ENCODE measurements around the gene MAPK7.

MAPK7 gene

GRCh38 chr17:19402171-19402570 is 23.9 kb downstream of the MAPK7 start:
- DNase-seq: no peak

GRCh38 chr17:19403021-19403420 is 24.7 kb downstream of the MAPK7 start:
- DNase-seq: no peak

GRCh38 chr17:19404264-19404663 is 26.0 kb downstream of the MAPK7 start:
- no peak for DNase-seq

GRCh38 chr17:19405114-19405513 is 26.8 kb downstream of the MAPK7 start:
- DNase-seq: no peak

- DNase-seq: no peak
These were observed 29.5 kb downstream of the MAPK7 start for GRCh38 chr17:19407601-19408345.

- no peak for DNase-seq
These were observed 30.0 kb downstream of the MAPK7 start for GRCh38 chr17:19408346-19408710.

GRCh38 chr17:19409066-19409465 is 30.8 kb downstream of the MAPK7 start:
- DNase-seq: no peak

- no peak for DNase-seq
These were observed 31.2 kb downstream of the MAPK7 start for GRCh38 chr17:19409509-19409908.

- DNase-seq: no peak
These were observed 31.8 kb downstream of the MAPK7 start for GRCh38 chr17:19410091-19410490.

GRCh38 chr17:19410875-19411620 is 32.8 kb downstream of the MAPK7 start, which contains the start of gene RNF112:
TSS of gene RNF112 (plus strand) at chr17:19411232. CDS start at chr17:19411409, 177 bp downstream.
- DNase-seq: no peak

- no peak for DNase-seq
These were observed 33.3 kb downstream of the MAPK7 start for GRCh38 chr17:19411631-19412030.

- DNase-seq: no peak
These were observed 34.2 kb downstream of the MAPK7 start for GRCh38 chr17:19412510-19412909.

- no peak for DNase-seq
These were observed 34.7 kb downstream of the MAPK7 start for GRCh38 chr17:19412984-19413383.

- DNase-seq: no peak
These were observed 35.5 kb downstream of the MAPK7 start for GRCh38 chr17:19413761-19414160.

GRCh38 chr17:19414396-19415280 is 36.3 kb downstream of the MAPK7 start:
- no peak for DNase-seq

GRCh38 chr17:19415311-19415710 is 37.0 kb downstream of the MAPK7 start:
- DNase-seq: no peak

- no peak for DNase-seq
These were observed 37.8 kb downstream of the MAPK7 start for GRCh38 chr17:19415806-19416775.

GRCh38 chr17:19417611-19418010 is 39.3 kb downstream of the MAPK7 start:
- DNase-seq: no peak

- DNase-seq: no peak
These were observed 40.1 kb downstream of the MAPK7 start for GRCh38 chr17:19418251-19418992.

GRCh38 chr17:19421219-19421618 is 42.9 kb downstream of the MAPK7 start:
- no peak for DNase-seq

GRCh38 chr17:19421926-19422325 is 43.6 kb downstream of the MAPK7 start:
- no peak for DNase-seq
